PC-9 (cell line): Measurements from ENCODE around the gene SUGT1. TPM values are rescaled to one million over a fixed set of nuclear protein-coding genes. Genes with fewer than 3 reads are reported as not detected.

Source experiments
- BruUV-seq: library from RNA; stranded (reverse); fragments of 400-500 nt; replicated peaks from 2 replicates; lab custom pipeline; 2021; lab: Mats Ljungman, UMichigan
- CTCF ChIA-PET: fragments of 300-600 bp; sonication (Branson Sonifier 250); formaldehyde crosslinking; loops from one replicate; lab custom pipeline; 2022; ENCODE audit warnings: antibody characterized with exemption; lab: Charles Lee
- POLR2A ChIA-PET: fragments of 300-600 bp; sonication (Branson Sonifier 250); formaldehyde crosslinking; loops from one replicate; lab custom pipeline; 2022; ENCODE audit warnings: antibody characterized with exemption; ENCODE audit not compliant: unreplicated experiment; lab: Charles Lee
- DNase-seq, 2 experiments: peaks; one replicate each; pipeline versions ENCODE4 v3.0.0 to v3.0.0-alpha.2; 2015 to 2022; ENCODE audit warnings: mixed read lengths in 1 of 2
- H2AFZ ChIP-seq: fragments of 200-600 bp; sonication (generic); 2 replicates; pipeline ENCODE4 v1.8.1; 2017; ENCODE audit warnings: antibody characterized with exemption
- H3F3A ChIP-seq: fragments of 200-600 bp; sonication (generic); 2 replicates; pipeline ENCODE4 v1.8.1; 2017; ENCODE audit warnings: antibody characterized with exemption, mild to moderate bottlenecking, low read depth; ENCODE audit not compliant: insufficient read depth
- H3K27ac ChIP-seq: fragments of 200-600 bp; sonication (generic); 2 replicates; pipeline ENCODE4 v1.6.1; 2016; ENCODE audit warnings: mixed run types
- H3K27me3 ChIP-seq: fragments of 200-600 bp; sonication (generic); 2 replicates; pipeline ENCODE4 v1.6.1; 2016; ENCODE audit warnings: low read depth, mixed run types; ENCODE audit not compliant: insufficient read depth
- H3K36me3 ChIP-seq: fragments of 200-600 bp; sonication (generic); 2 replicates; pipeline ENCODE4 v1.6.1; 2016; ENCODE audit warnings: low read depth, mixed run types
- H3K4me1 ChIP-seq: fragments of 200-600 bp; sonication (generic); replicated peaks from 2 replicates; pipeline ENCODE4 v1.6.1; 2016; ENCODE audit warnings: mixed run types; ENCODE audit not compliant: insufficient read depth
- H3K4me2 ChIP-seq: fragments of 200-600 bp; sonication (generic); 2 replicates; pipeline ENCODE4 v1.6.1; 2017; ENCODE audit warnings: mixed run types
- H3K4me3 ChIP-seq: fragments of 200-600 bp; sonication (generic); 2 replicates; pipeline ENCODE4 v1.6.1; 2016; ENCODE audit warnings: mixed run types
- H3K79me2 ChIP-seq: fragments of 200-600 bp; sonication (generic); 2 replicates; pipeline ENCODE4 v1.6.1; 2017; ENCODE audit warnings: low read depth, mixed run types
- H3K9me2 ChIP-seq: fragments of 200-600 bp; sonication (generic); 2 replicates; pipeline ENCODE4 v1.8.1; 2017; ENCODE audit warnings: mild to moderate bottlenecking; ENCODE audit not compliant: insufficient read depth
- H3K9me3 ChIP-seq: fragments of 200-600 bp; sonication (generic); 2 replicates; pipeline ENCODE4 v1.8.1; 2016; ENCODE audit warnings: low read depth; ENCODE audit not compliant: insufficient read depth
- H4K20me1 ChIP-seq: fragments of 200-600 bp; sonication (generic); 2 replicates; pipeline ENCODE4 v1.8.1; 2017; ENCODE audit not compliant: insufficient read depth
- CTCF ChIP-seq: fragments of 200-600 bp; sonication (generic); conservative IDR thresholded peaks from 2 replicates; pipeline ENCODE4 v1.6.1; 2017; ENCODE audit warnings: mixed run types, antibody characterized with exemption, mild to moderate bottlenecking, moderate library complexity
- EZH2 ChIP-seq: fragments of 200-600 bp; sonication (generic); IDR thresholded peaks from 2 replicates; pipeline ENCODE4 v1.8.0; 2017; ENCODE audit warnings: antibody characterized with exemption, low read depth
- intact Hi-C: fragments of 100-400 bp; cut with micrococcal nuclease; formaldehyde crosslinking; loops from one replicate; pipeline ENCODE4 v1.10.0; 2022; ENCODE audit not compliant: unreplicated experiment
- total RNA-seq: library from RNA; stranded (reverse); gene quantifications from 2 replicates; pipeline ENCODE4 v1.2.3, GENCODE V29; 2021

Gene SUGT1
- total RNA-seq, 1 experiment from 2014 or later = 57.2 TPM

DNA sequence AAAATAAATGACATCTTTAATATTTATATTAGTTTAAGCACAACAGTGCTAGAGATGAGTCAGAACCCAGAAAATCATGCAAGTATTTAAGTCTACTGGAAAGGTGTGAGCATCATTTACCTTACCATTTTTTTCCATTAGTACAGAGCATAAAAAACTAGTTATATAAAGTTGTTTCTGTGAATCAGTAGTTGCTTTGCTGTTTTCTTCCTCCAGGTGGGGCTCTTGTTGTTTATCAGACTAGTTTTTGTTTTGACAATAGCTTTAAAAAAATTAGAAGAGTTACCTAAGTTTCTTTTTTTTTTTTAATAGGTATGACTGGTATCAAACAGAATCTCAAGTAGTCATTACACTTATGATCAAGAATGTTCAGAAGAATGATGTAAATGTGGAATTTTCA is 12.7 kb downstream of the SUGT1 start:
- ChIA-PET POLR2A (interaction anchor here (0.6 to 0.7 kb wide), 2 partner anchors 12 to 495 kb away, joined by 3 to 7 read pairs; partner anchors contain the start of gene SUGT1), CTCF (interaction anchor here (0.6 to 1.8 kb wide), 5 partner anchors 93 to 483 kb away, joined by 3 to 25 read pairs (median 4); no protein-coding TSS in a partner anchor)
- Histone ChIP-seq H3F3A (peaks cover 8% of the 10 kb centered on the region; the same call in 1 of the 2 replicates), H3K4me3 (no peak overlapping the region), H4K20me1 (peaks cover 4% of the 10 kb centered on the region), H3K4me2 (no peak overlapping the region), H3K9me2 (no peaks in the 10 kb centered on the region), H3K4me1 (no peaks in the 10 kb centered on the region), H3K9me3 (no peaks in the 10 kb centered on the region), H3K79me2 (no peaks in the 10 kb centered on the region), H3K36me3 (peaks cover 42% of the 10 kb centered on the region), H2AFZ (no peak overlapping the region), H3K27ac (no peak overlapping the region), H3K27me3 (no peaks in the 10 kb centered on the region)
- intact Hi-C loops = loop anchor here (2.0 kb wide), 1 partner anchor 303 kb away; no protein-coding TSS in a partner anchor
- DNase-seq = peak in 1 of 2 experiments; percentile 69
- no TSS peak for BruUV-seq
- no peak for TF ChIP-seq EZH2
- peak; percentile 68 for TF ChIP-seq CTCF

DNA sequence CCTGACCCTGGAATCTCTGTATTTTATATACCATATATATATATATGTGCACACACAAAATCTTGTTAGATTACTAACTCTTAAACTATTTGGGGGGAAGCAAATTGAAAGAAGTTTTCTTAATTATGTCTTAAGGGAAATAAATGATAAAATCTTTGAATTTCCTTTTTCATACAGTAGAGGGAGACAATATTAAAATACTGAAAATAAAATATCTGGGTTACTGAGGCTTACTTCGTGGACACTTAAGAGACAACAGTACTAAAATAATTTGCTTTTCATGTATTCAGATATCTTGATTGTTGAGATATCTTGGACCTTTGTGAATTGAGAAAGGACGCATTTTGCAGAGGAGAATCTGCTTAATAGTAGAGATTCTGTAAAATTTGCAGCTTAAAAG is 17.0 kb downstream of the SUGT1 start:
- CTCF ChIA-PET = no interaction called here
- no peak overlapping the region for H3K4me2 ChIP-seq
- peaks cover 33% of the 10 kb centered on the region for H3K36me3 ChIP-seq
- no TSS peak for BruUV-seq
- H3F3A ChIP-seq = peaks cover 5% of the 10 kb centered on the region; the same call in 1 of the 2 replicates
- intact Hi-C loops = no loop called here
- POLR2A ChIA-PET = no interaction called here
- H3K4me3 ChIP-seq = no peak overlapping the region
- no peaks in the 10 kb centered on the region for H3K9me3 ChIP-seq
- H3K79me2 ChIP-seq = no peaks in the 10 kb centered on the region
- H3K27ac ChIP-seq = no peak overlapping the region
- H3K27me3 ChIP-seq = no peaks in the 10 kb centered on the region
- no peak for TF ChIP-seq EZH2
- TF ChIP-seq CTCF = no peak
- peaks cover 10% of the 10 kb centered on the region for H4K20me1 ChIP-seq
- DNase-seq = no peak
- no peaks in the 10 kb centered on the region for H3K4me1 ChIP-seq
- no peaks in the 10 kb centered on the region for H3K9me2 ChIP-seq
- no peak overlapping the region for H2AFZ ChIP-seq

GRCh38 chr13:52670726-52671125 is 18.1 kb downstream of the SUGT1 start:
- Histone ChIP-seq H3K27me3 (no peaks in the 10 kb centered on the region), H3K27ac (no peak overlapping the region), H3K36me3 (peaks cover 29% of the 10 kb centered on the region; the same call in 1 of the 2 replicates), H2AFZ (no peak overlapping the region), H3K4me1 (no peaks in the 10 kb centered on the region), H3K4me2 (no peak overlapping the region), H3F3A (no peaks in the 10 kb centered on the region), H4K20me1 (peaks cover 6% of the 10 kb centered on the region; the same call in 1 of the 2 replicates), H3K4me3 (no peak overlapping the region), H3K9me3 (no peaks in the 10 kb centered on the region), H3K79me2 (no peaks in the 10 kb centered on the region), H3K9me2 (no peaks in the 10 kb centered on the region)
- ChIA-PET POLR2A (no interaction called here), CTCF (no interaction called here)
- TF ChIP-seq EZH2 (no peak), CTCF (no peak)
- DNase-seq = no peak
- intact Hi-C loops = no loop called here
- no TSS peak for BruUV-seq
